ENCODE measurements around the gene CAPS2. TPM values are rescaled to one million over a fixed set of nuclear protein-coding genes. Genes with fewer than 3 reads are reported as not detected.

CAPS2 gene
- total and polyA plus RNA-seq, 8 donors = 5.2 to 9.8 (median 8.2) TPM

GRCh38 chr12:75364919-75365318 is 34.8 kb upstream of the CAPS2 start:
- H3K27me3 ChIP-seq = no peaks in the 10 kb centered on the region
- intact Hi-C loops (cut with DNase I) = no loop called here
- DNase-seq = no peak
- ATAC-seq = no peak
- no peak overlapping the region for H3K27ac ChIP-seq
- no peak overlapping the region for H3K4me3 ChIP-seq
- TF ChIP-seq CTCF (IDR thresholded peaks at IDR 0.05) = no peak
- no peaks in the 10 kb centered on the region for H3K9me3 ChIP-seq
- no peaks in the 10 kb centered on the region for H3K36me3 ChIP-seq
- H3K4me1 ChIP-seq = no peaks in the 10 kb centered on the region

DNA sequence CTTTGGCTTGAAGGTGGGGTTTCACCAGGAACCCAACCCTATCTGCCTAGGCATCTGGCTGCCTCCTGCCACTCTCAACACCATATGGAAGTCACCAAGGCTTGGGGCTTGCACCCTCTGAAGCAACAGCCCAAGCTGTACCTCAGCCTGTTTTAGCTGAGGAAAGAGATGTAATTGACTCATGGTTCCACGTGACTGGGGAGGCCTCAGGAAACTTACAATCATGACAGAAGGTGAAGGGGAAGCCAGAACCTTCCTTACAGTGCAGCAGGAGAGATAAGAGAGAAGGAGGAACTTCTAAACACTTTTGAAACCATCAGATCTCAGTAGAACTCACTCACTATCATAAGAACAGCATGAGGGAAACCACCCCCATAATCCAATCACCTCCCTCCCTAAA is 31.3 kb upstream of the CAPS2 start:
- intact Hi-C loops (cut with DNase I) = no loop called here
- ATAC-seq (no peak), DNase-seq (no peak)
- TF ChIP-seq CTCF (IDR thresholded peaks at IDR 0.05) = no peak
- Histone ChIP-seq H3K4me1 (no peaks in the 10 kb centered on the region), H3K27ac (no peak overlapping the region), H3K27me3 (no peaks in the 10 kb centered on the region), H3K9me3 (no peaks in the 10 kb centered on the region), H3K4me3 (no peak overlapping the region), H3K36me3 (no peaks in the 10 kb centered on the region)

GRCh38 chr12:75360920-75361319 is 30.8 kb upstream of the CAPS2 start:
- Histone ChIP-seq H3K27me3 (no peaks in the 10 kb centered on the region), H3K9me3 (peaks cover 0 to under 1% of the 10 kb centered on the region in 2 donors), H3K4me1 (no peaks in the 10 kb centered on the region), H3K27ac (no peak overlapping the region), H3K4me3 (no peak overlapping the region), H3K36me3 (no peaks in the 10 kb centered on the region)
- intact Hi-C loops (cut with DNase I) = no loop called here
- no peak for DNase-seq
- ATAC-seq = no peak
- no peak for TF ChIP-seq CTCF (IDR thresholded peaks at IDR 0.05)

- H3K4me3 ChIP-seq = no peak overlapping the region
- H3K27me3 ChIP-seq = no peaks in the 10 kb centered on the region
- peaks cover 0 to 22% of the 10 kb centered on the region in 2 donors for H3K9me3 ChIP-seq
- H3K4me1 ChIP-seq = no peaks in the 10 kb centered on the region
- H3K27ac ChIP-seq = no peak overlapping the region
- no peaks in the 10 kb centered on the region for H3K36me3 ChIP-seq
- ATAC-seq = no peak
- no peak for DNase-seq
- intact Hi-C loops (cut with DNase I) = loop anchor here in 1 of 2 donors (10.0 kb wide), 1 partner anchor 51 kb away; no protein-coding TSS in a partner anchor
- TF ChIP-seq CTCF (IDR thresholded peaks at IDR 0.05) = no peak
Observed at GRCh38 chr12:75354011-75354410, 23.9 kb upstream of the CAPS2 start.

- no peak for ATAC-seq
- H3K4me3 ChIP-seq = no peak overlapping the region
- no peak for DNase-seq
- no peaks in the 10 kb centered on the region for H3K27me3 ChIP-seq
- H3K36me3 ChIP-seq = no peaks in the 10 kb centered on the region
- no peaks in the 10 kb centered on the region for H3K4me1 ChIP-seq
- peaks cover 0 to 16% of the 10 kb centered on the region in 2 donors for H3K9me3 ChIP-seq
- intact Hi-C loops (cut with DNase I) = loop anchor here in 1 of 2 donors (10.0 kb wide), 1 partner anchor 54 kb away; no protein-coding TSS in a partner anchor
- H3K27ac ChIP-seq = no peak overlapping the region
- no peak for TF ChIP-seq CTCF (IDR thresholded peaks at IDR 0.05)
Observed at GRCh38 chr12:75350413-75350812, 20.3 kb upstream of the CAPS2 start.
